GM04503 (cell line): ENCODE measurements around the gene SYNDIG1L.
"Not testable (repeated sequence)": the region's sequence is repeated elsewhere in the genome, so short reads cannot be mapped to it uniquely, and the experiment has no call there.

Experiments used
- DNase-seq: peaks from one replicate; pipeline ENCODE4 v3.0.0-alpha.2; 2012; ENCODE audit warnings: low read depth

The SYNDIG1L gene

DNA sequence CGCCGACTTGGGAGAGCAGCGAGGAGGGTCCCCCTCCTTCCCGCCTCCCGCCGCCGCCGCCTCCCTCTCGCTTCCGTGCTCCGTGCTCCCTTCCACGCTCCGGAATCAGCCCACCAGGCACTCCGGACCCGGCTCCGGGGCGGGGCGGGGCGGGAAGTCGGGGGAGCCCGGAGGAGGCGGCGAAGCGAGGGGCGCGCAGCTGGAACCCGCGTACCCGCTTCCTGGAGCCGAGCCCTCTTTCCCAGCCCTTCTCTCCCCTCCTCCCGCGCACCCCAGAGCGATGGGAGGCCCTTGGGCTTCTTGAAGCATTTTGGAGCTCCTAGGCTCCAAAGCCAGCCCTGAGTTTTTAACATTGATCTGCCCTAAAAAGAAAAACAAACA is at the start of gene SYNDIG1L:
SYNDIG1L (minus strand) TSS at position 9 of the 381 bp plus-strand sequence. CDS start 16,466 bp downstream, outside the sequence.
- DNase-seq: no peak

DNA sequence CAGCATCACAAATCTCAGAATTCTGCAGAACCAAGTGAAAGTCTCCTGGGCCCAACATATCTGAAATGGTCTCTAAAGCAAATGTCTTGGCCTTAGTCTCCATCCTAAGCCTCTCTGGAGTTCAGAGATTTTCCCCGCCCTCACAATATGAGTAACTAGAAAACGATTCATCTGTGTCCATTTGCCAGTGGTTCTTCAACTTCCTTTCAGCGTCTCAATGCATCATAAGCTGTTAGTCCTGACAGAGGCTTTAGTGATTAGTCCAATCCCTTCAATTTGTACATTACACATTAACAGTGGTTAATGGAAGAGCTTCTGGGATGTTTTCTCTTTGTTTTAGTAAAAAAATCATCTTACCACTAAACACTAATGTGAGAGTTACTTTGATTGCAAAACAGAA is 49.7 kb upstream of the SYNDIG1L start:
- DNase-seq: peak; percentile 62

DNA sequence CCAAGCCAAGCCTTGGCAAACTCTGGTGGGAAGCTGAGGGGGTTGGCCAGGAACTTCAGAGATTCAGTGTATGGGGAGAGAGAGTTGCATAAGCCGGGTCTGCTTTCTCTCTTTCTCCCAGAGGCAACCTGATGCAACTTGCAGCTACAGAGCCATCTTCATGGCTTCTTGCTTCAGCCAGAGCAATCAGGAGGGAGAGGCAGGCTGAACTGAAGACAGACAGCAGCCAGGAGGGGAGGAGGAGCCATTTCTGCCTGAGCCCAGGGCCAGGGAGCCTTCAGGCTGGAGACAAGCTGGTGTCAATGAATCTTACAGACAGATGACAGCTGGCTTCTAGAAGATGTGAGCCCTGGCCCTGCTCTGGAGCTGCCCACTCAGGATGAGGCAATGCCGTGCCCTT is 48.4 kb upstream of the SYNDIG1L start:
- DNase-seq: no peak

DNA sequence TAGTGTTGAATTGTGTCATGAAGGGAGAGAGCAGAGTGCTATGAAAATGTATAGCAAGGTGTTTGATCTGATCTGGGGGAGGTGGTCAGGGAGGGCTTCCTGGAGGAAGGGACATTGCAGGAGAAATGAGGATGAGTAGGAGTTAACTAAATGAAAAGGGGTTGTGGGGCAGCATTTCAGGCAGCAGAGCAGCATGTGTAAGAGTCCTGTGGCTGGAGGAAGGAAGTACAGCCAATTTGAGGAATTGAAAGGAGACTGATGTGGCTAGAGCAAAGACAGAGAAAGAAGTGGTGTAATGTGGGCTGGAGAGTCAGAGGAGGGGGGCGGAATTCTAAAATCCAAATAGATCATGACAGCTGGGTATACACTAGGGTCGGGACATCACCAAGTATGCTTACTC is 46.6 kb upstream of the SYNDIG1L start:
- DNase-seq: no peak

DNA sequence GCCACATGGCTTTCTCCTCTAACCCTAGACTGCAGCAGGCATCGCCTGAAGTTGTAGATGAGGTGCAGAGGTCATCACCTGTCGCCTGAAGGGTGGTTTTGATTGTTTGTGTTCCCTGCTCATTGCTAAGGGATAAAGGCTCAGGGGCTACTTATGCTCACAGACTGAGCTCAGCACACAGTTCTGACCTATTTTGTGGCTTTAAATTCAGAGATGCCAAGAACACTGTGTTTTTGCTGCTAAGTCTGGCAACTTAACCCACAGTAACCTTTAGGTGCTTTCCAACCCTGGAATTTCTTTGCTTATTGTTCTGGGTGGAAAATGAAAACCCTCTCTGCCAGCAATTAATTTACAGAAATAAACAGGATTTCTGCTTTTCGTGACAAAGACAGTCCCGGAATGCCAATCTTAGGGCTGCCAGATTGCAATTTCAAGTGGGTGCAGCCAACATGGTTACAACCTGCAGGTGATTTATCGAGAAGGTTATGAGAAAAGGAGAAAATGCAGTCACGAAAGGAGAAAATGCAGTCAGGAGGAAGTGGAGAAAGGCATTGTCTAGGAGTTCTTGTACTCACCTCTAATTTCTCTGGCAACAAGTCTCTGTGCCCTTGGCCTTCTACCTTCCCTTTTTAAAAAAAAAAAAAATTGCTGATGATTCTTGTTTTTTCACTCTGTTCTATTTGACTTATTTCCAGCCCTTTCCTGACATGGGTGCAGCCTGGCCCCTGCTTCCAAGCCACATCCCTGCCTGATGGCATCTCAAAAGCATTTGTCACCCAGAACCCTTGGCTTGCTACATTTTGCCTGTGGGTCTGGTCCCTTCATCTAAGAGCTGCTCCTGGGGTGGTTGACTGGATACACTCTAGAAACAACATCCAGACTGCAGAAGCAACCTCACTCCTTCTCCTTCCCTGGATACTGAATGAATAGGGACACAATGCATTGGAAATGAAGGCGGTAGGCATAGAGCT is 43.8 kb upstream of the SYNDIG1L start:
- DNase-seq: no peak

DNA sequence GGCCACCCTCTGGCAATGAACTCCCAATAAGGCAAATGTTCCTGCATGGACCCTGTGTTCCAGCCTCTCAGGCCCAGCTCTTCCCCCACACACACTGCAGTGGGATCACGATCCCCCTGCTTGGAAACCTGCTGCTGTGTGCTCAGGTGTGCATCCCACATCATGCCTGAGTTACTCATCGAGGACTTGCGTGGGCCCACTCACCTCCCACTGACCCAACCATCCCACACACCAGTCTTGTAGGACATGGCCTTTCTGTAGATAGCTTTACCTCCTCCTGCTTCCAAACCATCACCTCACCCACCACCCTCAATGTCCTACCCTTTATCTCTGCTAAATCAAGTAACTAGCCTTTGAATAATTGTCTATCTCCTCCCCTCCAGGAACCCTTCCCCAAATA is 42.5 kb upstream of the SYNDIG1L start:
- no peak for DNase-seq

- no peak for DNase-seq
These were observed 39.3 kb upstream of the SYNDIG1L start for GRCh38 chr14:74465335-74465734.

DNA sequence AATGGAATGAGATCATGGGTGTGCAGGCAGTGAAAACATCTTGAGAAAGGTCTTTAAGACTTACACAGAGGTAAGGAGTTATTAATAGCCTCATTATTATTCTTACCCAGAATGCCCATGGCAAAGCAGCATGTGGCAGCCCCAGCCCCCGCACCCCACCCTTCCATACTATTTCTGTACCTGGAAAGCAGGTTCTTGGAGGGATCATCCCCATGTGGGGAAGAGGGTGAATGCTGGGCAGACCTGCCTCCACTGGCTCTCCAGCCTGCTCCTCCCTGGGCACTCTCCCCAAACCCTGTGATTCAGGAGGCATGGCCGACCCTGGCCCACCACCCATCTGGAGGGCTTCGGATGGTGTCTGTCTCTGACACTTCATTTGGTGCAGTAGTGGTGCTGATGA is 38.8 kb upstream of the SYNDIG1L start:
- no peak for DNase-seq

DNA sequence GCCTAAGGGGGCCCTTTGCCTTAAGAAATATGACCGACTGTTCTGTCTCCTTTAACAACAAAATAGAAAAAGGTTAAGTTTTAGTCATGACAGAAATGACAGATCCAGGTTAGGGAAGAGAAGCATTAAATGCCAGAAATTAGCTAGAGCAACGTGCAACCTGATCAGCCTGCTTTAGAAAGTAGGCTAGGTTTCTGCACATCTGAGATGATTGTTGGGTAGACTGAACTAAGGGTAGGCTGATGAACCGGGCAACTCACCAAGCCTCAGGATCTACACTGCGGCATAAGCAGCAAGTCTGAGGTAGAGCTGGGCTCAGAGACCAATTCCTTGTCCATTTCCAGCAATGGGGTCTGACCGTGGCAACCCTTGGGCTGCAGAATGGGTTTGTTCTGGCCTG is 37.7 kb upstream of the SYNDIG1L start:
- DNase-seq: no peak

DNA sequence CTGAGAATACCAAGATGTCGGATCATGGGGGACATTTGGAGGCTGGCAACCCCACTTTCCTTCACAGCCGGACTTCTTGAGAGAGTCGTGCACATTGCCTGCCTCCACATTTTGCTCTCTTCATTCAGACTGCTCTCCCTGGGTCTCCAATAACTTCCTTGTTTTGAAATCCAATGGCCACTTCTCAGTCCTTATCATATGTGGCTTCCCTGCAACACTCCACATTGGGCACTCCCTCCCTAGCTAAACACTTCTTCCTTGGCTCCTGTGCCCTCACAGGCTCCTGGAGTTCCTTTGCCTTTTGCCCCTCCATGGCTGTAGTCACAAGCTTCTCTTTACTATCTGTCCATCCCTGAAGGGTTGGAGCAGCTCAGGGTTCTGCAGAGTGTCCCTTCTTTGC is 37.0 kb upstream of the SYNDIG1L start:
- no peak for DNase-seq

GRCh38 chr14:74459976-74460375 is 34.0 kb upstream of the SYNDIG1L start:
- no peak for DNase-seq

- no peak for DNase-seq
These were observed 33.4 kb upstream of the SYNDIG1L start for GRCh38 chr14:74459289-74459946.

GRCh38 chr14:74457565-74457895 is 31.5 kb upstream of the SYNDIG1L start:
- no peak for DNase-seq

DNA sequence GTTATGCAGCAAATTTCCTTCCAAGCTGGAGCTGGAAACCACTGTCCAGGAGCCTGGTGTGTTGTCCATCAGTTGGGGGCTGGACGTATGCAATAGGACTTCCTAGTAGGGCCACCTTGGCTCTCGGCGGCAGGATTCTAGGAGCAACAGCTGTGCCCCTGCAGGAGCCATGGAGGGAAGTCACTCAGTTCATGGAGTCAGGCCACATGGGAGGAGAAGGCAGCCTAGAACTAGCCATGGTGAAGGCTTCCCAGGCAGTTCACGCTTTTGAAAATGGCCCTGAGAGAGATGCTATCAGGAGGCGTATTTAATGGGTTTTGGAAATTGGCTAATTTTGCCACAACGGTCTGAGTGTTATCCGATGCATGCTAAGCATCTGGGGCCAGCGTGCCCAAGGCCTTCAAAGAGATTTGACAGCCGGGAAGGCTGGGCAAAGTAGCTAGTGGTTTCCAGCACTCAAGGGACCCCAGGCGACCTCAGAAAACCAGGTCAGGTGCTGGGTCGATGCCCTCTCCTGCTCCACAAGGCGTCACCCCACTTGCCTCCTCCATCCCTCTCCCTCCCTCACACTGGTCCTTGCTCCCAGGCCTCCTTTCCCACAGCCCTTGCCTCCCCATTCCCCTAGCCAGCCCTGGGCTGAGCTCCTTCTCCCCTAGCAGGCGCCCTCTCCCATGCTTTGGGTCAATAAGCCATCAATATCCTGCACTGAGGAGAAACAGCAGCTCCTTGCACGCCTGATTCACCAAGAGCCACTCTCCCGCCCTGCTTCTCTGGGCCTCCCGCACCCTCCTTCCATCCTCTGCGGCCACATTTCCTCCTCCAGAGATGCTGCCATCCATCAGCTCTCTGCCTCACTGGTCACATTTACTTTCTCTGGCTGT is 30.9 kb upstream of the SYNDIG1L start:
- no peak for DNase-seq

DNA sequence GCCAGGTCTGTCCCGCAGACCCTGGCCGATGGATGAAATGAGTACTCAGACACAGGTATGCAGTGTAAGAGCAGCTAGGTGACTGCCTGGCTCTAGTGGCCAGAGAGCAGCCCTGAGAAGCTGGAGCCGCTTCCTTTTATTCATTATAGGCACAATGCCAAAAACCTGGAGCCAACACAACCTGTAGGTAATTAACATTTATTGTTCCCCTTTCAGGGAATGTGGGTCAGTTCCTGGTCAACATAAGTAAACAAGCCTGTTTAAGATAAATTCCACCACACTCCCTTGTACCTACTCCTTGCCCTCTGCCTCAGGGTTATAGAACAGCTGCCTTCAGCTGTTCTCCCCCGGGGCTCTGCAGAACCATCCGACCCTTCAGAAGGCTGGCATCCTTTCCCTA is 28.4 kb upstream of the SYNDIG1L start:
- not testable (repeated sequence) for DNase-seq

- DNase-seq: no peak
These were observed 18.9 kb upstream of the SYNDIG1L start for GRCh38 chr14:74444866-74445265.

DNA sequence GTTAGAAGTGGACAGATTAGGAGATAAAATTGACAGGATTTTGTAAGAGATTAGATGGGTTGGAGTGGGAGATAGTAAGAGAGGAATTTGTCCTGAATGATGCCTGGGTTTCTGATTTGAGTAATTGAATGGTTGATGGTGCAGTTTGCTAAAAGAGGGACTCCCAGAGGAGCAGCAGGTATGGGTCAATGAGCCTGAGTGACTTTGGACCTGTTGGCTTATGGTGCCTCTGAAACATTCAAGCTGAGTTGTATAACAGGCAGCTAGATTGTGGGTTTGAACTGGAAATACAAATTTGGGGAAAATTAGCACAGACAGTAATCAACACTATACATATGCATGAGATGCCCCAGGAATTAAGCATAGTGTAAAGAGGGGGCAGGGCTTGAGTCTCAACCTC is 16.7 kb upstream of the SYNDIG1L start:
- no peak for DNase-seq

- no peak for DNase-seq
These were observed 15.1 kb upstream of the SYNDIG1L start for GRCh38 chr14:74441113-74441512.

DNA sequence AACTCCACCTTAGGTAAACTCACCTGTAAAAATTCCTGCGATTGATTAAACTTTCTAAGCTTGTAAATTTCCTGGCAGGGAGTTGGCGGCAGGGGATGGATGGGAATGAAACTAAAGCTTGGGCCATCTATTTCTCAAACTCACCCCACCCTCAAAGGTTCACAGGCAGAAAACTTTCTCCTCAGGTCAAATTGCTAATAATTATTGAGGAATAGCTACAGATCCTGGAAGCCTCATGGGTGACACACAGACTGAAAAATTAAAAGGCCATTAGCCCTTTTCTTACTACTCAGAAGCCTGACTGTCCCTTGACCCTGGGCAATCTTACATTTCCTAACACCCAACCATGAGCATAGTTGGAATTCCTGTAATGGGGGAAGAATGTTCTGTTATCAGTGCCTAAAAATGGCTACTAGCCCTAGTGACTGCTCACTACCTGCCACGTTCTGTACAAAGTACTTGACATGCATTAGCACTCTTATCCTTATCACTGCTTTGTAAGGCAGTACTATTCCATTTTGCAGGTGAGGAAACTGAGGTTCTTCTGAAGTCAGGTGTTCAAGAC is 12.4 kb upstream of the SYNDIG1L start:
- no peak for DNase-seq

GRCh38 chr14:74437496-74438053 is 11.6 kb upstream of the SYNDIG1L start:
- DNase-seq: no peak

DNA sequence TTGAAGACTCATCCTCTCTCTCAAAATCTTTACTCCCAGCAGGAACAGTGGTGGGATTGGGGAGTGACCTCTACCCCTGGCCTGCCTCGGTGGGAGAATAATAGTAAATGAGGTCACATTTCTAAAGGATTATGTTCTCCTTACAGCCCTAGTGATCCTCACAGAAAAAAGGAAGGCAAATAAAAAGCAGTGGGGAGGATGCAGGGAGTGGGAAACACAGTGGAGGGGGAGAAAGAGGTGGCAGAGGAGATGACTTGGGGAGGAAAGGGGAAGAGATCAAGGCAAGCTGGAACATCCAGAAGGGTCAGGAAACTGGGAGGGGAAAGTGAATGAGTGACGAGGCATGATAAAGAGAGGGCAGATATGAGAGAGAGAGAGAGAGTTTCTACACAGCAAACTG is 8.3 kb upstream of the SYNDIG1L start:
- no peak for DNase-seq

GRCh38 chr14:74429991-74430390 is 4.0 kb upstream of the SYNDIG1L start:
- no peak for DNase-seq
